HS-27A (cell line): ENCODE measurements around the gene ECT2L.

Experiments used
- DNase-seq: peaks from one replicate; pipeline ENCODE4 v3.0.0-alpha.2; 2012; ENCODE audit warnings: low read depth, missing footprints

ECT2L gene, protein sequence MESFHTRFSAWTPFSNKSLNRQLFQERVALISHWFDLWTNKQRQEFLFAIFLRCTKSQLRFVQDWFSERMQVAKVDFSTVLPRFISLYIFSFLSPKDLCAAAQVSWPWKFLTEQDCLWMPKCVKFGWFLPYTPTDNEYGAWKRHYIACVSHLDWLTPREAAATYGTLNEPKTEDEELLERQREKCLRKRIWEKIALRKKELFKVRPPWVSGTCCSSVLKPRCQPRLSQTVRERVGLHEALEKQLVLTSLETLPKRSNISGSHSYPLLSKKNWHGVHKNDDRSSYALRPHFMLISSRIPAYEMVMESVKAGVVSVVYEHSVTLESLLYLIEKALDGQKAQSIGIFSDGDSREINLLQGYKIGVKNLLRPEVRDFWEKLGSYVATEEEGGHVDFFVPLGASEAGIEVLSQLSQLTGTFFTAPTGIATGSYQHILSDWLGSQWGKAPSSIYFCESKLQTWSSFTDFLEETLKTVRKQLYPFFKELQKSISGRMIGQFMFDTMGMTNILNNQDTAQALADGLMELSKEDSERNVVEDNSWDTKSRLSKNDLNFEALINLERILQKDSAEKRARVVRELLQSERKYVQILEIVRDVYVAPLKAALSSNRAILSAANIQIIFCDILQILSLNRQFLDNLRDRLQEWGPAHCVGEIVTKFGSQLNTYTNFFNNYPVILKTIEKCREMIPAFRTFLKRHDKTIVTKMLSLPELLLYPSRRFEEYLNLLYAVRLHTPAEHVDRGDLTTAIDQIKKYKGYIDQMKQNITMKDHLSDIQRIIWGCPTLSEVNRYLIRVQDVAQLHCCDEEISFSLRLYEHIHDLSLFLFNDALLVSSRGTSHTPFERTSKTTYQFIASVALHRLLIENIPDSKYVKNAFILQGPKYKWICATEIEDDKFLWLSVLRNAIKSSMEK

DNA sequence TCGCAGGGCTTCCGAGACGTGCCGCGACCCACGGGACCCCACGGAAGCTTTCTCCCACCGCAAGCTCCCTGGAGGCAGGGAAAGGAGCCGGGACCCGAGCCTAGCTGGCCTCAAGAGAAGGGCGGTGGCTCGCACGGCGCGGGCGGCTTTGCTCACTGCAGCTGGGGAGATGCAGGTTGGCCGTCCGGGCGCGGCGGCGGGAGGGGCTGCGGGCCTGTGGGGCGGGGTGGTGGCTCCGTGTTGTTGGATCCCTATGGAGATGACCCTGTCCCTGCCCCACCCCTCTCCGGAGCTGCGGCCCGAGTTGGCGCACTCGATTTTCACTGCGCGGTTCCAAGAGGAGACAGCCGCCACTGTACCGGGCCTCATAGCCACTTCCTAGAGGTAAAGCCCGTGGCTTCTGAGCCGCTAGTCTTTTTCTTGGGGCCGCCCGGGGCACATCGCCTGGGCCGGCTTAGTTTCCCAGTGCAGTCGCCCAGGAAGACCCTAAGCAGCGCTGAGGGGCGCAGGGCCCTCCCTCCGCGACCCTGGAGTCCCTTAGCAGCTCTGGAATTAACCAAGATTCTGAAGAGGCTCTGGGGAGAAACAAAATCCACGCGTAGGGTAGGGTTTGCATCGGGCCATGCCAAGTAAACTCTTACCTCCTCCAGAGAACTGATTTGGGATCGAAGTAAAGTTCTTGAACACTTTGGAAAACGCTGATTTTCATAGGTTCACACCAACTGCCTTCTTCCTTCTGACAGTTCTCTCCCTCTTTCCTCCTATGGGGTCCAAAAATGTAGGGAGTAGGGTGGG, at the start of gene ECT2L:
TSS of gene ECT2L (plus strand) at position 279 of the 795 bp plus-strand sequence. CDS start 17,188 bp downstream, outside the sequence.
- DNase-seq, result no peak

DNA sequence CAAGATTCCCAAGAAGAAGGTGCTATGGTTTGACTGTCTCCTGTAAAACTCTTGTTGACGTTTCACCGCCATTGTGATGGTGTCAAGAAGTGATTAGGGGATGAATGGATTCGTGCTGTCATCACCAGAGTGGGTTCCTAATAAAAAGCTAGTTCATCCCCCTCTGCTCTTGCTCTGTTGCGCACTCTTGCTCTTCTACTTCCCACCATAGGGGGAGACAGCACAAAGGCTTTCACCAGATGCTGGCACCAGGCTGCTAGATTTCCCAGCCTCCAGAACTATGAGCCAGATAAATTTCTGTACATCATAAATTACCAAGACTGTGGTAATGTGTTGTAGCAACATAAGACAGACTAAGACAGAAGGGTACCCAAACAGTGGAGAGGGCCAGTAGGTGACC, 43.9 kb upstream of the ECT2L start:
- no peak for DNase-seq

DNA sequence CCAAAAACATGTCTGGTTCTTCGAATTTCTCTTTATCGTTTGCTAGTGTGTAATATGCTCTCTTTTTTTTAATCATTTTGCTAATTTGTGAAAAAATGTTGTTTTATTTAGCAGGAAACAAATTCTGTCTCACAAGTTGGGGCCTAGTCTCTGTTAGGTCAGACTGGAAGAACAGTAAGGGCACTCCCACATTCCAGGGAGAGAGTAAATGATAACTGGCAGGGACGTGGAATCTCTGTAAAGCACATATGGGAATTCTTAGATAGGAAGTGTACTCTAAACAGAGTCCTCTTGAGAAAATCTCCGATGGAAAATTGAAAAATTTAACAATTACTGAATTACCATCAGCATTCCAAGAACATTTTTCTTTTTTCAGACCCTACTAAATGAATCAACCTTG, 38.8 kb upstream of the ECT2L start:
- no peak for DNase-seq

DNA sequence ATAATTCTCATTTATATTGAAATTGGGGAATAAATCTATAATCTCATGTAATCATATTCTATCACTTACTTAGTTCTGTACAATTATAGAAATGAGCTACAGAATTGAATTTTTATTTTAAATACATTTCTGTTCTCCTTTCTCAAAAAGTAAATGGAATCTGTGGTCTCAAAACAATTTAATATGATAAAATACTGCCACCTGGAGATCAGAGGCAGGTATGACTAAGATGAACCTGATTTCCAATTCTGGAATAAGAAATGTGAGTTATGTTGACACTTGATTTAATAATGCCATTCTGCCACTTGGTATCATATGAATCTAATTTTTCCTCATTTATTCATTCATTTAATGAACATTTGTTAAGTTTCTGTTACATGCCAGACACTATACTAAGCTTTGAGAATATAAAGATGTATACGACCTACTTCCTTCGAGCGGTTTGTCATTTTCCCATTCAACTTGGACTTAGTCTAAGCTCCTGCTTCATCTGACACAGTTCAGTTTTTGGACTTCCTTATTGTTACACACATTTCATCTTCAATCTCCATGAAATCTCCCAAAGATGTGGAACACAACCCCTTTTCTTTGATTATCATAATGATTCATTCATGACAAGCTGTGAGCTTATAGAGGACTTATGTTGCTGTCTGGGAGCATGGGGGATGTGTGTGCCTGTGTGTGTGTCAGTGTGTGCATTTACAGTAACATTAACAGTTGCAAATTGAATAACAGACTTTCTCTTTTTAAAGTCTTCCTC, 29.8 kb upstream of the ECT2L start:
- DNase-seq, result no peak

DNA sequence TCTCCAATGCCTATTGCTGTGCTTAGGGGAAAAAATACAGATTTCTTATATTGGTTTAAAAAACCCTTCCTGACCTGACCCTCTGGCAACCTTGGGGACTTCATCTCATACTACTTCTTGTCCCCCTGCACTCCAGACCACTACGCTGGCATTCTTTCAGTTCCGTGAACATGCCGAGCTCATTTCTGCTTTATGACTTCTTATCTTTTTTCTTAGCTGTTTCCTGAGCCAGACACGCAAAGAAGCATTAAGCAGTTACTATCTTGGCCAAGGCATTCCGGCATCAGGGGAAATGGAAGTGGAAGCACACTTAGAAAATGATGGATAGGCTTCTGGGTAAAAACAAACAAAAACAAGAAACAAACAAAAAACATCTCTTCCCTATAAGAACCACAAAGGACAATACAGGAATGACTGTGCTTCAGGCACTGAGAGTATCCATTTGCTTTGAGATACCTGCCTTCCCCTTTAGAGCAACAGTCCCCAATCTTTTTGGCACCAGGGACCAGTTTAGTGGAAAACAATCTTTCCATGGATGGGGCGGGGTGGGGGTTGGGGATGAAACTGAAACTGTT, 26.7 kb upstream of the ECT2L start:
- DNase-seq, result no peak

DNA sequence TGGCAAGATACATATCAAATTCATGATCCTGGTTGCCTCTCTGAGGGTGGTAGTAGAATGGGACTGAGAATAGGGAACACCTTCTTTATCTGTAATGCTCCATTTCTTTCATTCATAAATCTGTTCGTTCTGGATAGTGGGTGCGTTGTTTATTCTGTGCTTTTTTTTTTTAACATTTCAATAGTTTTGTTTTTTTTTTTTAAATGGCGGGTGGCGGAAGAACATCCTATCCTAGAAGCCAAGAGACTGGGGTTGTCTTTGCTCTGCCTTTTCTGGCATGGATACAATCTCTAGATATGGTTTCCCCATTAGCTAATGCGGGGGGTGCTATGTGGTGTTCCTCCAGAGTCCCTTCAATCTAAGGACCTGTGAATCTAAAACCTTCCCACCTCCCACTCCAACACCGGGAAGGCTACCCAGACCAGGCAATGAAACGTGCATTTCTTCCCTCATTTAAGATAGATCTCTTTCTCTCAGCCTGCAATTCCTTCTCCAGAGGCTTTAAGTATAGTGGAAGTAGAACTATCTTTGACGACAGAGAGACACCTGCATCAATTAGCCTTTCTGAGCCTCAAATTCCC, 23.2 kb upstream of the ECT2L start:
- DNase-seq, result no peak

DNA sequence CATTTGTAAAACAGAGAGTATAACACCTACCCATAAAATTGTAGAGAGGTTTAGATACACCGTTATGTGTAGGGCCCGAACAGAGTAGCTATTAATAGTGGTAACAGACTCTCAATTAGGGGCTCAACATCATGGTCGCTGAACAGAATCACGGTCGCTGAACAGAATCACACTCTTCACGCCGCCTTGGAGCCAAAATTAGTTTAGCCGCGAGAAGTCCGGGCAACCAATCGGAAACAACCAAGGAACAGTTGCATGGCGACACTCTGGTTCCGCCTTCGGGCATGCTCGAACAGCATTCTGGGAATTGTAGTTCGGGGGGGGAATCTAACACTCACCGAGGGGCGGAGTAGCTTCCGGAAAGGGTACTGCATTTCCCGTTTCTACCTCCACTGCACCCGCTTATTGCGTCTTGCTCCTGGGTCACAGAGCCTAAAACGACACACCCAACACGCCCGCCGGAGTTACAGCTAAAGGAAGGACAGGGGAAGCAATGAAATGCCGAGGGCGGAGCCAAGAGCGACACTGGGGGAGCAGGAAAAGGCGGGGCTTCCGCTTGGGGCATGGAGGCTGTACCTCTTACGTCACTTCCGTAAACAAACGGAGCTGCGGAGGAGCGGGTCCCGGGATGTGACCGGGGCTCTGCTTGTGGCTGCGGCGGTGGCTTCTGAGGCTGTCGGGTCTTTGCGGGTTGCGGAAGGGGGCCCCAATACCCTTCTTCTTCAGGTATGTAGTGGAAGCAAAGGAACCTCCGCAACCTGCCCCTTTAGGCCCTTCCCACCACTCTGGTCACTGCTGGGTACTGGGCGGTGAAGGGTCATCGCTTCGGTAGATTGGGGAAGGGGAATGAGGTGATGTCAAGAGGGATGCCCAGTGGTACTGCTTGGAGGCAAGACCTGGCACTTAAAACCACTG, 22.5 kb upstream of the ECT2L start, which contains the start of gene CCDC28A:
TSS of gene CCDC28A (plus strand) at position 593 of the 915 bp plus-strand sequence. CDS start 2,352 bp downstream, outside the sequence.
- DNase-seq, result peak; percentile 92

DNA sequence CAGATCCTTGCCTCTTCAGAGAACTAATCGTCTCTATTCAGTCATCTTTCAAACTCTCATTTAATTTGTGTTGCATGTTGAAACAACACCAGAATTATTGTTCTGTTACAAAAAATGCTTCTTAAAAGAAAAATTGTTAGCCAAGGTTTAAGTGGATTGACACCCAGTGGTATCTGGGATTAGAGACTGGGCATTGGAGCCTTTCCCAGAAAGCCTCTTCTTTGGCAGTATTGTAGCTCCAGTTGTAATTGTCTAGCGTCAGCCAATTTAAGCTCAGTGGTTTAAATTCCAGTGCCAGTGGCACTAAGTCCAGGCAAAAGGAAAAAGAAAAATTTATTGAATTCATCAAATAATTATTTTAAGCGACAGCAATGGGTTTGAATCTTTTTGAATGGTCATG, 21.5 kb upstream of the ECT2L start:
- DNase-seq, result no peak

DNA sequence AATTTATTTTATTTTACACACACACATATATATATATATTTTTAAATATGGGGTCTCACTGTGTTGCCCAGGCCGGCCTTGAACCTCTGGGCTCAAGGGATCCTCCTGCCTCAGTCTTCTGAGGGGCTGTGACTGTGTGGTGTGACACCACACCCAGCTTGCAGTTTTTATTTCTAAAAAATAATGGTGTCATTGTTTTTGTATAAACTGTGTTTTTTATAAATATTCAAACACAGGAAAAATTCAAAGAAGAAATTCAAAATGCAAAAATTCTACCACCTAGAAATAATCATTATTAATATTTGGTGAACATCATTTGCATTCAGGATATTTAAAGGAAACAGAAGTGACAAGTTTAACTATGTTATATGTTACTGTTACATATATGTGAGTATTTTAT, 19.2 kb upstream of the ECT2L start:
- DNase-seq, result no peak

DNA sequence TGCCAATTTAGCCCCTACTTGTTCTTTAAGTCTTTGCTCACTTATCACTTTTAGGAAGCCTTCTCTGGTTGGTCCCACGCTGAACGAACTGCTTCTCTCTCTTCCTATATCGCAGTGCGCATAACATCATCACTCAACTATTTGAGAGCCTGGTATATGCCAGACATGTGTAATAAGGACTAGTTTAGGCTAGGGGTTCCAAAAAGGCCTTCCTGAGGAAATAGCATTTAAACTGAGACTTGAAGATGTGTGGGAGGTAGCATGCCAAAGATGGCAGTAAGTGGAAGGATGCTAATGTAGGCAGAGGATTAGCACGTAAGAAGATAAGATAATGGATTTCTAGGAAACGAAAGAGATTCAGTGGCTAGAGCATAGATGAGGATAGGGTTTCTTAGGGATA, 17.6 kb upstream of the ECT2L start:
- DNase-seq, result no peak

DNA sequence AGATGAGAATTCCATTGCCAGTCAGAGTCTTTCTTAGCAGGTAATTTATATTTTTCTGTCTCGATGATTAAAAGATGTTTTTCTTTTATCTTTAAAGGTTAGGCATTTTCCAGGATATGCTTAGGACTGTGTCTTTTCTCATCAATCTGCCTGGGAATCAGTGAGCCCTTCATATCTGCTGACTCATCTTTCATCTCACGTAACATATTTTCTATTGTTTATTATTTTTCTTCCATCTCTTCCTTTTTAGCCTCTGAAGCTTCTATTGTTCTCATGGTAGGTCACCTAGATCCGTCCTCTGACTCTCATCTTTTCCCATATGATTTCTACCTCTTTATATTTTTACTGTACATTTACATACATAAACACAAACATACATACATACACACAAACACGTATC, 13.6 kb upstream of the ECT2L start:
- DNase-seq, result no peak

DNA sequence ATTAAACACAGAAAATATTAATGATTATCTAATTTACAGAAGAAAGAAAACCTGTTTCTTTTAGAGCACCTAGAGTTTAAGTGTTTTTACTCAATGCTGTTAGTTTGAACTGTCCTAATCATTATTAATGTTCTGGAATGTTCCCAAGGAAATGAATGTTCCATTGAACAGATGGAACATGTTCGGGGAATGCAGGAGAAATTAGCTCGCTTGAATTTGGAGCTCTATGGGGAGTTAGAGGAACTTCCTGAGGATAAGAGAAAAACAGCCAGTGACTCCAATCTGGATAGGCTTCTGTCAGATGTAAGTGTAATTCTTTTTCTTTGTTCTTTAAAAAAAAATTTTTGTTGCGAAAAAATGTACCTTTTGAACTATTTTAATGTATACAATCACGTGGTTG, 10.8 kb upstream of the ECT2L start:
- DNase-seq, result no peak

DNA sequence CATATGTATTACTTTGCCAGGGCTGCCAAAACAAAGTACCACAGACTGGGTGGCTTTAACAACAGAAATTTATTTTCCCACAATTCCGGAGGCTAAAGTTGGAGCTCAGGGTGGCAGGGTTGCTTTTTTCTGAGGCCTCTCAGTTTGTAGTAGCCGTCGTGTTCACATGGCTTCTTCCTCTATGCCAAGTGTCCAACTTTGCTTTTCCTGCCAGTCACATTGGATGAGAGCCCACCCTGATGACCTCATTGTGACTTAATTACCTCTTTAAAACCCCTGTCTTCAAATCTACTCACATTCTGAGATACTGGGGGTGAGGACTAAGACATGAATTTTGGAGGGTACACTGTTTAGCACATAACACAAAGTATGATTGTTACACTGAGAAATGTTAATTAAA, 9.9 kb upstream of the ECT2L start:
- DNase-seq, result no peak

DNA sequence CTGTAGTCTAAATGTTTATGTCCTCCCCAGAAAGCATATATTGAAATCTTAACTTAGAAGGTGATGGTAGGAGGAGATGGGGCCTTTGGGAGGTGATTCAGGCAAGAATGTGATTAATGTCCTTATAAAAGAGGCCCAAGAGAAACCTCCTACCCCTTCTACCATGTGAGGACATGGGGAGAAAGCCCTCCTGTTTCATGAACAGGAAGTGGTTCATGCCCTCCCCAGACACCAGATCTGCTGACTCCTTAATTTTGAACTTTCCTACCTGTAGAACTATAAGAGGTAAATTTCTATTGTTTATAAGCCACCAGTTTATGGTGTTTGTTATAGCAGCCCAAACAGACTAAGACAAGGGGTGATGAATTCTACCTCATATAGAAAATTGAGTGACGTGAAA, 8.7 kb upstream of the ECT2L start:
- DNase-seq, result no peak

DNA sequence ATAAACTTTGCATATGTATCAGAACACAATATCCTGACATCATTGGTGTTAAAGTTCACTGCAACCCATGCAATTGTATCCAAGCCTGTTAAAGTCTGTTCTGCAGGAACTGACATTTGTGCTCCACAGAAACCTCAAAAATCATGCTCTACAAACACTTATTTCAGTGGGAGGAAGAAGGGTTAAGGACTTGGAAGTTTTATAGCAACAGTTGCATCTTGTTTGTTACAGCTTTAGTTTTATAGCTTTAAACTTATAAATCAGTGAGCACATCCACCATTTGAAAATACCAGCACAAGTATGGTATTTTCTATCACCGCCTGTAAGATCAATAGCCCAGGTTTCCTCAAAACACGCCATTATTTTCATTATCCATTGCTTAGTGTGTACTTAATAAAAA, 884 bp downstream of the ECT2L start:
- no peak for DNase-seq

DNA sequence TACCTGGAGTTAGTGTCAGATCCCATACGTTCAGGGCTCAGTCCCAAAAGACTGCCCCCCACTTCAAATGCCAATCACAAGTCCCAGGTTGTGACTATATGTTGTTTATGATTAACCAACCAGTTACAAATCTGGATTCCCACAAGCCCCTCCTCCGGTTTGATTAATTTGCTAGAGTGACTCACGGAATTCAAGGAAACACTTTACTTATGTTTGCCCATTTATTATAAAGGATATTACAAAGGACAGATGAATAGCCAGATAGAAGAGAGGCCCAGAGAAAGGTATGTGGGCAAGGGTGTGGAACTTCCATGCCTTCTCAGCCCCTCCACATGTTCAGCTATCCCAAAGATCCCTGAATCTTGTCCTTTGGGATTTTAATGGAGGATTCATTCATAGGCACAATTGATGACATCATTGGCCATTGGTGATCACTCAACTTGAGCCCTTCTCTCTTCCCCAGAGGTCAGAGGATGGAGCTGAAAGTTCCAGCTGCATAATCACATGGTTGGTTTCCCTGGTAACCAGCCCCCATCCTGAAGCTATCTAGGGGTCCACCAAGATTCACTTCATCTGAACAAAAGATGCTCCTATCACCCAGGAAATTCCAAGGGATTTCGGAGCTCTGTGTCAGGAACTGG, 2.0 kb downstream of the ECT2L start:
- no peak for DNase-seq

DNA sequence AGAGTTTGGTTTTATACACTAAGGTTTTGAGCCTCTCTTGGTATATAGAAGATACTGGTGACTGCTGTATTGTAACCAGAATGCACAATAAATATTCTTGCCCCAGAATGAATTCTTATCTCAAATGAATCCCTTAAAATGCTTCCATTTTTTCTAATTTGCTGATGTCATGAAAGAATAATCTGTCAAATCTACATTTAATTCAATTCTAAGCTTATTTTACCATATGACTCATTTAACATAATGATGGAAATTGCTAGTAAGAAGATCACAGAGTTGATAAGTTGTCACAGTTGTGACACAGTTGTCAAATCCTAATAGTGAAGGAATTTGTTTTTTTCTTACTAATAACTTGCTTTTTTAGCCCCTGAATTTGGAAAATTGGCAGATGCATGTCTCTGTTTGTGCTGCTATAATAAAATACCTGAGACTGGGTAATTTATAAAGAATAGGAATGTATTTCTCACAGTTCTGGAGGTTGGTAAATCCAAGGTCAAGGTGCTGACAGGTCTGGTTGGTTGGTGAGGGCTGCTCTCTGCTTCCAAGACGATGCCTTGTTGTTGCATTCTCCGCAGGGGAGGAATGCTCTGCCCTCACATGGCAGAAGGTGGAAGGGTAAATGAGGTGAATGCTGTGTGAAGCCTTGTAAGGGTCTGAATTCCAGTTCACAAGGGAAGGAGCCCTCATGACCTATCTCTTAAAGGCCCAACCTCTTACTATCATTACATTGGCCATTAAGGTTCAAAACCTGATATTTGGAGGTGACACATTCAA, 4.7 kb downstream of the ECT2L start:
- DNase-seq, result no peak

DNA sequence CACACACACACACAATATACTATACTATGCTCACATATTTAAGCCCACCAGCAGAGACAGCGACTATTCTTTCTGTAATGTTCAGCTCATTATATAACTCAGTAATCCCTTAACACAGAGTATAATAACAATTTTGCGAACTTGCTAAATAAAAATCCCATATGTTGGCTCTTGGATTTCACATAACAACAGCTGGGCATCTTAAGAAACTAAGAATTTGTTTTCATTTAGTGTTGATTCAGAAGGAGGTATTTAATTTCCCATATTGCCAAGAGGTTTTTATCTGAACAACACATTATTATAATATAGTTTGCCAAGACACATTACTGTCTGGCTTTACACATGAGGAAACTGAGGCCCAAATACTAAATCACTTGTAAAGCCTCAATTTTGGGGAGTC, 7.4 kb downstream of the ECT2L start:
- no peak for DNase-seq
